HepG2 (cell line): ENCODE data around the gene TWIST2. TPM values are rescaled to one million over a fixed set of nuclear protein-coding genes. Genes with fewer than 3 reads are reported as not detected.

ENCODE experiments used
- ATAC-seq: fragments of 200-7000 bp; cut with Tn5 transposase; 3 replicates; pipeline ENCODE4 v1.9.1; 2020; ENCODE audit warnings: mild to moderate bottlenecking, moderate library complexity
- BruUV-seq: library from RNA; stranded (reverse); fragments of 400-500 nt; replicated peaks from 2 replicates; lab custom pipeline; 2021; lab: Mats Ljungman, UMichigan
- CTCF ChIA-PET: fragments of 300-600 bp; formaldehyde crosslinking; extraction: SDS; loops from one replicate; lab custom pipeline; 2021; ENCODE audit warnings: low total read pairs, inconsistent platforms, low intra/inter-chr PET ratio; lab: Yijun Ruan, JAX
- POLR2A ChIA-PET: fragments of 350-600 bp; sonication (Branson Sonifier 250); formaldehyde crosslinking; loops from one replicate; lab custom pipeline; 2020; ENCODE audit warnings: antibody characterized with exemption, inconsistent platforms; lab: Yijun Ruan, JAX
- DNase-seq: peaks from one replicate; pipeline ENCODE4 v3.0.0-alpha.2; 2015; ENCODE audit warnings: low spot score
- FAIRE-seq: peaks from 3 replicates; lab custom pipeline; 2011; peaks lifted over from hg19 to GRCh38; lab: Jason Lieb, UNC
- H2AFZ ChIP-seq: one replicate; pipeline ENCODE4 v1.6.1; 2011; ENCODE audit warnings: low read length, inconsistent platforms
- H3K27ac ChIP-seq: fragments of 300-600 bp; 3 replicates; pipeline ENCODE4 v1.8.0; 2011; ENCODE audit warnings: mixed run types, mild to moderate bottlenecking, mixed read lengths, low read length, inconsistent platforms; ENCODE audit not compliant: insufficient read depth; ENCODE audit errors: extremely low read length
- H3K27me3 ChIP-seq, 2 experiments: fragments of 200-600 bp in 1 of 2; 2 replicates in 1 of 2; 3 replicates in 1 of 2; pipeline versions ENCODE4 v1.6.0 to v1.8.0; 2011; ENCODE audit warnings: low read length in 2 of 2, mild to moderate bottlenecking in 2 of 2, moderate library complexity in 2 of 2, inconsistent platforms in 1 of 2; ENCODE audit not compliant: insufficient read depth in 2 of 2, control insufficient read depth in 1 of 2
- H3K36me3 ChIP-seq, 2 experiments: fragments of 200-600 bp in 1 of 2; replicated peaks in 1 of 2; 2 replicates in 1 of 2; 3 replicates in 1 of 2; pipeline versions ENCODE4 v1.5.1 to v1.8.0; 2011; ENCODE audit warnings: low read length in 2 of 2, inconsistent platforms in 1 of 2; ENCODE audit not compliant: insufficient read depth in 2 of 2, control insufficient read depth in 1 of 2
- H3K4me1 ChIP-seq: 2 replicates; pipeline ENCODE4 v1.5.1; 2012; ENCODE audit warnings: low read length, inconsistent platforms; ENCODE audit not compliant: insufficient read depth
- H3K4me2 ChIP-seq: 2 replicates; pipeline ENCODE4 v1.6.0; 2011; ENCODE audit warnings: low read depth, low read length, inconsistent platforms
- H3K4me3 ChIP-seq, 3 experiments: fragments of 200-600 bp in 1 of 3; sonication (generic), shearing (Covaris generic) in 1 of 3; replicated peaks in 1 of 3; 2 replicates each; pipeline ENCODE4 v1.5.1; 2011 to 2016; ENCODE audit warnings: low read length in 3 of 3, inconsistent platforms in 2 of 3, low read depth in 2 of 3, mild to moderate bottlenecking in 2 of 3, control low read depth in 1 of 3, mixed read lengths in 1 of 3; ENCODE audit not compliant: insufficient read depth in 1 of 3
- H3K79me2 ChIP-seq: one replicate; pipeline ENCODE4 v1.6.1; 2011; ENCODE audit warnings: low read length, inconsistent platforms; ENCODE audit not compliant: insufficient read depth
- H3K9ac ChIP-seq: 2 replicates; pipeline ENCODE4 v1.6.0; 2011; ENCODE audit warnings: mild to moderate bottlenecking, low read depth, low read length, inconsistent platforms; ENCODE audit not compliant: insufficient read depth
- H3K9me3 ChIP-seq: 2 replicates; pipeline ENCODE4 v1.5.1; 2012; ENCODE audit warnings: mild to moderate bottlenecking, low read length
- H4K20me1 ChIP-seq: 2 replicates; pipeline ENCODE4 v1.6.0; 2011; ENCODE audit warnings: inconsistent platforms, mild to moderate bottlenecking, low read length, moderate library complexity; ENCODE audit not compliant: insufficient read depth
- ATAD3A ChIP-seq: sonication (generic); formaldehyde crosslinking; IDR thresholded peaks from 2 replicates; pipeline ENCODE4 v1.4.0; 2020; ENCODE audit warnings: missing genetic modification reagents
- FOSL1 ChIP-seq: sonication (generic); formaldehyde crosslinking; IDR thresholded peaks from 2 replicates; pipeline ENCODE4 v1.9.0; 2021; ENCODE audit warnings: missing genetic modification reagents, borderline replicate concordance
- HOXA9 ChIP-seq: sonication (generic); formaldehyde crosslinking; IDR thresholded peaks from 2 replicates; pipeline ENCODE4 v1.8.1; 2022; ENCODE audit warnings: missing genetic modification reagents, mild to moderate bottlenecking, moderate library complexity, borderline replicate concordance
- SNRNP70 ChIP-seq: fragments of 200-400 bp; formaldehyde crosslinking; IDR thresholded peaks from 2 replicates; pipeline ENCODE4 v1.6.1; 2017; ENCODE audit warnings: mild to moderate bottlenecking, low read depth, low read length, moderate library complexity
- STAT5B ChIP-seq: sonication (generic); formaldehyde crosslinking; IDR thresholded peaks from 2 replicates; pipeline ENCODE4 v1.4.0; 2020; ENCODE audit warnings: missing genetic modification reagents
- TEAD2 ChIP-seq: sonication (generic); formaldehyde crosslinking; IDR thresholded peaks from 2 replicates; pipeline ENCODE4 v1.9.0; 2021; ENCODE audit warnings: missing genetic modification reagents
- XRCC5 ChIP-seq: fragments of 200-400 bp; formaldehyde crosslinking; optimal IDR thresholded peaks from 2 replicates; pipeline ENCODE3; 2017; ENCODE audit warnings: mild to moderate bottlenecking, low read length
- ZNF136 ChIP-seq: sonication (generic); formaldehyde crosslinking; IDR thresholded peaks from 2 replicates; pipeline ENCODE4 v1.8.1; 2022; ENCODE audit warnings: low read depth, mild to moderate bottlenecking, moderate library complexity, missing genetic modification reagents
- ZNF431 ChIP-seq: sonication (generic); formaldehyde crosslinking; IDR thresholded peaks from 2 replicates; pipeline ENCODE4 v1.9.0; 2022; ENCODE audit warnings: missing genetic modification reagents, low read depth, mild to moderate bottlenecking, borderline replicate concordance
- ZNF44 ChIP-seq: sonication (generic); formaldehyde crosslinking; IDR thresholded peaks from 2 replicates; pipeline ENCODE4 v1.5.1; 2020; ENCODE audit warnings: mild to moderate bottlenecking, missing genetic modification reagents
- ZNF569 ChIP-seq: sonication (generic); formaldehyde crosslinking; IDR thresholded peaks from 2 replicates; pipeline ENCODE4 v1.5.0; 2020; ENCODE audit warnings: mild to moderate bottlenecking, missing genetic modification reagents, moderate library complexity, borderline replicate concordance
- WGBS: methylation state at CpG from one replicate; pipeline ENCODE4 v1.1.6; 2017; ENCODE audit warnings: low lambda C conversion rate; 5-methylcytosine and 5-hydroxymethylcytosine counted together
- in situ Hi-C: cut with HindIII; loops from 2 replicates; pipeline ENCODE4 v1.10.0; 2017; ENCODE audit warnings: low pct_unique_long_range_greater_than_20kb; ENCODE audit not compliant: extremely low pct_ligation_motif_present
- intact Hi-C: fragments of 100-400 bp; cut with micrococcal nuclease; formaldehyde crosslinking; loops from one replicate; pipeline ENCODE4 v1.10.0; 2022; ENCODE audit not compliant: unreplicated experiment
- polyA plus RNA-seq, 8 experiments: library from polyadenylated mRNA; depleted of rRNA in 3 of 8; stranded (reverse) in 7 of 8; unstranded in 1 of 8; fragments of >200 nt; fragmentation: Illumina TruSeq in 4 of 8; extraction: Trizol in 4 of 8; gene quantifications; 2 replicates each; pipeline versions ENCODE4 v1.2.1 to v1.2.3, GENCODE V29; 2011 to 2016; ENCODE audit warnings: low read depth in 4 of 8, missing spikeins in 1 of 8, mixed read lengths in 1 of 8; ENCODE audit not compliant: insufficient read depth in 1 of 8
- total RNA-seq, 5 experiments: library from RNA; depleted of rRNA; stranded (reverse); fragments of >200 nt; fragmentation: Illumina TruSeq; extraction: Trizol; gene quantifications; 2 replicates each; pipeline ENCODE4 v1.2.3, GENCODE V29; 2016; ENCODE audit warnings: low read depth in 1 of 5

TWIST2 gene
- total and polyA plus RNA-seq, 2 of the 13 experiments (the other 11 are each of a cell fraction or from before 2014, with no cell fraction given), result 0.08 to 0.11 TPM

- POLR2A ChIA-PET, result no interaction called here
These were observed 76.9 kb downstream of the TWIST2 start for GRCh38 chr2:238924796-238925195.

GRCh38 chr2:238925281-238925680 lies 77.4 kb downstream of the TWIST2 start:
- no peak for DNase-seq
- ChIA-PET POLR2A (no interaction called here), CTCF (no interaction called here)
- FAIRE-seq, result no peak
- no peaks in the 10 kb centered on the region for H3K4me1 ChIP-seq
- no peak overlapping the region for H3K9ac ChIP-seq
- H3K4me3 ChIP-seq, result no peak overlapping the region
- no peak overlapping the region for H3K4me2 ChIP-seq
- 7% methylated on average over 3 of the region's 13 CpGs for WGBS
- in situ Hi-C loops, result no loop called here
- TF ChIP-seq XRCC5 (no peak), HOXA9 (CRISPR knock-in tag) (no peak), SNRNP70 (no peak), TEAD2 (CRISPR knock-in tag) (no peak), ZNF431 (CRISPR knock-in tag) (no peak), STAT5B (CRISPR knock-in tag) (no peak), ZNF44 (CRISPR knock-in tag) (no peak), ZNF569 (CRISPR knock-in tag) (no peak)
- H3K79me2 ChIP-seq, result no peaks in the 10 kb centered on the region
- peaks cover 28 to 99% of the 10 kb centered on the region in 2 experiments; a peak in 4 of 5 replicates for H3K27me3 ChIP-seq
- ATAC-seq, result no peak
- BruUV-seq, result no TSS peak
- no peaks in the 10 kb centered on the region for H3K9me3 ChIP-seq
- intact Hi-C loops, result no loop called here
- H3K36me3 ChIP-seq, result no peaks in the 10 kb centered on the region
- no peaks in the 10 kb centered on the region; the same call in 1 of the 2 replicates for H4K20me1 ChIP-seq
- H3K27ac ChIP-seq, result no peak overlapping the region
- H2AFZ ChIP-seq, result no peak overlapping the region

More at GRCh38 chr2:238924796-238925195, 76.9 kb downstream of the TWIST2 start:
- Histone ChIP-seq H3K4me2 (no peak overlapping the region), H3K9me3 (no peaks in the 10 kb centered on the region), H4K20me1 (no peaks in the 10 kb centered on the region; the same call in 1 of the 2 replicates), H3K79me2 (no peaks in the 10 kb centered on the region), H3K27ac (no peak overlapping the region), H3K4me3 (no peak overlapping the region), H3K36me3 (no peaks in the 10 kb centered on the region), H3K4me1 (no peaks in the 10 kb centered on the region), H2AFZ (no peak overlapping the region)
- ATAC-seq, result no peak
- BruUV-seq, result no TSS peak
- 6% methylated on average over 10 of the region's 13 CpGs for whole genome bisulfite sequencing
- no peak for FAIRE-seq
- intact Hi-C loops (no loop called here), in situ Hi-C loops (no loop called here)
- DNase-seq, result no peak
- CTCF ChIA-PET, result no interaction called here
- no peak for TF ChIP-seq ATAD3A (CRISPR knock-in tag)
- TF ChIP-seq ZNF136 (CRISPR knock-in tag), result no peak
- no peak for TF ChIP-seq FOSL1 (CRISPR knock-in tag)
- TF ChIP-seq, all 625 proteins: peak for 0
- Histone ChIP-seq H3K27me3 (peaks cover 28 to 94% of the 10 kb centered on the region in 2 experiments; a peak in 4 of 5 replicates), H3K9ac (no peak overlapping the region)
